Uterus (tissue), 2 donors: ENCODE results near the gene DMD.

ENCODE experiments used
- CTCF ChIP-seq, 4 experiments: fragments of 200-600 bp in 2 of 4; fragments of 450-650 bp in 2 of 4; sonication (generic) in 2 of 4; IDR thresholded peaks; one replicate each; pipeline ENCODE4 v1.5.1; 2016 to 2019; ENCODE audit warnings: antibody characterized with exemption in 4 of 4, mild to moderate bottlenecking in 2 of 4, moderate library complexity in 1 of 4
- POLR2A ChIP-seq, 2 donors: fragments of 450-650 bp; IDR thresholded peaks; one replicate each; pipeline ENCODE4 v1.6.1; 2016; ENCODE audit warnings: antibody characterized with exemption in 2 of 2, mild to moderate bottlenecking in 1 of 2, moderate library complexity in 1 of 2

DNA sequence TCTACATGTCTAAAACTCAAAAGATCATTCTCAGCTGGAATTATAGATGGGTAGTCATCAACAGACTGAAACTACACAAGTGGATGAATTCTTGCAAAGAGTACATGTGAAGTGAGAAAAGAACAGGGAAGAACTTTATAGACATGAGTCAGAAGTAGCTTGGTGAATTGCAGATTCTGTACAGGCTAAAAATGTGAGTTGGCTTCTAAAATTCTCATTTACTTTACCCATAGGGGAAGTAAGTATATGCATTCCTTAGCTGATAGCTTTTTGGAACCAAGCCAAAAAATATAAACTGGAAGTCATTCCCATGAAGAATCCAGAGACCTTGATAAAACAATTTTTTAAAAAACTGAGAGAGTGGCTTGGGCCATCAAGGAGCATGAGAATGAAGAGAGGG lies 1555.3 kb downstream of the DMD start:
- no peak for TF ChIP-seq CTCF (IDR thresholded peaks at IDR 0.05)
- TF ChIP-seq POLR2A (IDR thresholded peaks at IDR 0.05): no peak
